ENCODE measurements around the gene CLRN1.

- no peak for TF ChIP-seq POLR2A (IDR thresholded peaks at IDR 0.05)
- no peak for TF ChIP-seq CTCF (IDR thresholded peaks at IDR 0.05)
- TF ChIP-seq EP300 (IDR thresholded peaks at IDR 0.05), result no peak
- no peak for TF ChIP-seq POLR2AphosphoS5 (IDR thresholded peaks at IDR 0.05)
Measured at GRCh38 chr3:150913133-150913922, 59.2 kb downstream of the CLRN1 start.
